Body of pancreas (tissue), 4 donors: ENCODE measurements around the gene BMERB1. TPM values are rescaled to one million over a fixed set of nuclear protein-coding genes. Genes with fewer than 3 reads are reported as not detected.
A peak's percentile ranks its signal among the peaks of the same experiment; 100 is the strongest.

Source experiments
- ATAC-seq: fragments of 150-250 bp; one replicate; pipeline ENCODE4 v1.9.1; 2016
- DNase-seq, 4 donors: peaks; one replicate each; pipeline ENCODE4 v3.0.0-alpha.2; 2019
- H3K27ac ChIP-seq, 4 donors: fragments of 200-600 bp; sonication (generic); 1 replicate in 3 of 4; 2 replicates in 1 of 4; pipeline versions ENCODE4 v1.5.1 to v1.6.1; 2016 to 2019; ENCODE audit warnings: mild to moderate bottlenecking in 1 of 4, mixed read lengths in 1 of 4, moderate library complexity in 1 of 4
- H3K27me3 ChIP-seq, 2 donors: fragments of 200-600 bp; sonication (generic); one replicate each; pipeline ENCODE4 v1.6.0; 2016; ENCODE audit warnings: mild to moderate bottlenecking in 1 of 2
- H3K36me3 ChIP-seq, 2 donors: fragments of 200-600 bp; sonication (generic); replicated peaks in 1 of 2; 2 replicates each; pipeline ENCODE4 v1.5.1; 2016; ENCODE audit warnings: low read depth in 2 of 2; ENCODE audit not compliant: insufficient read depth in 1 of 2
- H3K4me1 ChIP-seq: fragments of 200-600 bp; sonication (generic); one replicate; pipeline ENCODE4 v1.6.0; 2016
- H3K4me3 ChIP-seq, 2 donors: fragments of 200-600 bp; sonication (generic); 1 replicate in 1 of 2; 2 replicates in 1 of 2; pipeline ENCODE4 v1.5.1; 2016 to 2019
- H3K9me3 ChIP-seq, 3 donors: fragments of 200-600 bp; sonication (generic); 1 replicate in 2 of 3; 2 replicates in 1 of 3; pipeline ENCODE4 v1.5.1; 2016
- CTCF ChIP-seq, 7 experiments: fragments of 450-650 bp in 4 of 7; fragments of 200-600 bp in 3 of 7; sonication (generic) in 3 of 7; IDR thresholded peaks; one replicate each; pipeline ENCODE4 v1.5.1; 2016 to 2019; ENCODE audit warnings: antibody characterized with exemption in 7 of 7
- POLR2A ChIP-seq, 3 donors: fragments of 450-650 bp; IDR thresholded peaks; one replicate each; pipeline ENCODE4 v1.6.1; 2016; ENCODE audit warnings: antibody characterized with exemption in 3 of 3, mild to moderate bottlenecking in 2 of 3
- WGBS, 2 donors: methylation state at CpG; one replicate each; pipeline ENCODE4 v1.1.5; 2017; 5-methylcytosine and 5-hydroxymethylcytosine counted together
- intact Hi-C: fragments of 100-400 bp; cut with DNase I; formaldehyde crosslinking; loops from one replicate; pipeline ENCODE4 v1.15.1; 2023
- total RNA-seq, 2 donors: library from RNA; depleted of rRNA; stranded (reverse); fragments of >200 nt; gene quantifications; one replicate each; pipeline ENCODE4 v1.1.0, GENCODE V29; 2016

Gene BMERB1
- total RNA-seq, 2 donors from 2014 or later: 8.9 to 22.3 TPM

GRCh38 chr16:15521390-15521757 is 87.0 kb downstream of the BMERB1 start:
- no peaks in the 10 kb centered on the region for H3K9me3 ChIP-seq
- H3K36me3 ChIP-seq: no peaks in the 10 kb centered on the region
- H3K4me3 ChIP-seq: no peak overlapping the region
- no peak for DNase-seq
- no peak overlapping the region for H3K27ac ChIP-seq
- no peaks in the 10 kb centered on the region for H3K4me1 ChIP-seq
- TF ChIP-seq CTCF (IDR thresholded peaks at IDR 0.05) (no peak), POLR2A (IDR thresholded peaks at IDR 0.05) (no peak)
- intact Hi-C loops: no loop called here
- no peaks in the 10 kb centered on the region for H3K27me3 ChIP-seq
- no peak for ATAC-seq

DNA sequence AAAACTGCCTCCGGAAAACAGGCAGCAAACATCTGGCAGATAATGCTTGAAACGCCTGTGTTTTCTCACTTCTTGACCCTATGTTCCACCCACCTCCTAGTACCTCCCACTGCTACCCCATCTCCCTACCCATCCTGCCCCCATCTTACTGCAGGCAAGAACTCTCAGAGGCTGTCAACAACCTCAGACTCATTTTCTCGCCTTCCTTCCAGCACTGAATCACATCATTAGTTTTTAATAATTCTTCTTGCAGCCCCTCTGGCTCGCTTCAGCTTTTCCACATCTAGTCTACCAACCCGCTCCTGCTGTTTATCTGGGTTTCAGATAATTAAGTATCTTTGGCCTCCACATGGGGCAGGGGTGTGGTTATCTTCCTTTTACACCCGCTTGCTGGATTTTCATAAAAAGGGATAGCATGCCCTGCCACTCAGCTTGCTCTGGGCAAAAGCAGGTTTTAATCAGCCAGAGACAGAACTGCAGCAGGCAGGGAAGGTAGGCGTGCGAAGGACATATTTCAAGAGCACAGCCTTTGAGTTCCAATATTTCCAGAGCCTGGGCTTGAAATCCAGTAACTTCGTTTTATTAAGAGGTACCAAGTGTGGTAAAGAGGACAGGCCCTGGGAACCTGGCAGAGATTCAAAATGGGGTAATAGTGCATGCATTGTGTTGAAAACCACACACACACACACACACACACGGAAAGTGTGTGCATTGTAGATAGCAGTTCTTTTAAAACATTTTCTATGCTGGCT is 87.5 kb downstream of the BMERB1 start:
- H3K9me3 ChIP-seq: no peaks in the 10 kb centered on the region
- no peak overlapping the region for H3K27ac ChIP-seq
- ATAC-seq (no peak), DNase-seq (peak in 1 of 4 donors; percentile 10)
- H3K4me3 ChIP-seq: no peak overlapping the region
- no peaks in the 10 kb centered on the region for H3K4me1 ChIP-seq
- H3K36me3 ChIP-seq: no peaks in the 10 kb centered on the region
- no peaks in the 10 kb centered on the region for H3K27me3 ChIP-seq
- WGBS, 2 donors: 63 to 69% methylated on average over 10 of the region's 10 CpGs
- TF ChIP-seq POLR2A (IDR thresholded peaks at IDR 0.05) (no peak), CTCF (IDR thresholded peaks at IDR 0.05) (no peak)
- intact Hi-C loops: no loop called here

- no peaks in the 10 kb centered on the region for H3K4me1 ChIP-seq
- intact Hi-C loops: no loop called here
- H3K9me3 ChIP-seq: no peaks in the 10 kb centered on the region
- H3K27ac ChIP-seq: no peak overlapping the region
- H3K4me3 ChIP-seq: no peak overlapping the region
- ATAC-seq (no peak), DNase-seq (peak in 2 of 4 donors; percentile 6 to 35)
- WGBS, 2 donors: 82 to 92% methylated on average over 10 of the region's 10 CpGs
- no peak for TF ChIP-seq POLR2A (IDR thresholded peaks at IDR 0.05)
- TF ChIP-seq CTCF (IDR thresholded peaks at IDR 0.05): no peak
- no peaks in the 10 kb centered on the region for H3K27me3 ChIP-seq
- no peaks in the 10 kb centered on the region for H3K36me3 ChIP-seq
These were observed 88.7 kb downstream of the BMERB1 start for GRCh38 chr16:15523092-15523541.

DNA sequence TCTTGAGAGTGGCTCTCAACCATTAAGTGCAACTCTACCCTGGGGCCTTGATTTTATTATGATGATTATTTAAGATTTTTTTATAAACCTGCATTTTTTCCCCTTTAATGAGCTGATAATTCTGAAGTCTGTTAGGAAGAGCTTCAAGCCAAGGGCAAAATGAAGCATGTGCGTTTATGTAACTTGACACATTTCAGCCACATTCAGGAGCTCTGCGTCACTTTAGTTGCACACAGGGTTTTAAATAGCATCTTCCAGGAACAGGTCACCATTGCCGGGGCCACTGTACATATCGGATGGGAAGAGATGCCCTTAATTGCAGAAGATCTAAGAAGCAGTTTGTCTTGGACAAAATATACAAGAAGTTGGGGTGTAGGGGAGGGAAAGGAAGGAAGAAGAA is 89.6 kb downstream of the BMERB1 start:
- ATAC-seq (no peak), DNase-seq (no peak)
- H3K27me3 ChIP-seq: no peaks in the 10 kb centered on the region
- intact Hi-C loops: no loop called here
- TF ChIP-seq POLR2A (IDR thresholded peaks at IDR 0.05) (no peak), CTCF (IDR thresholded peaks at IDR 0.05) (no peak)
- no peaks in the 10 kb centered on the region for H3K36me3 ChIP-seq
- no peaks in the 10 kb centered on the region for H3K4me1 ChIP-seq
- H3K4me3 ChIP-seq: no peak overlapping the region
- no peaks in the 10 kb centered on the region for H3K9me3 ChIP-seq
- H3K27ac ChIP-seq: no peak overlapping the region
- 91 to 94% methylated on average over 4 of the region's 4 CpGs for WGBS, 2 donors

DNA sequence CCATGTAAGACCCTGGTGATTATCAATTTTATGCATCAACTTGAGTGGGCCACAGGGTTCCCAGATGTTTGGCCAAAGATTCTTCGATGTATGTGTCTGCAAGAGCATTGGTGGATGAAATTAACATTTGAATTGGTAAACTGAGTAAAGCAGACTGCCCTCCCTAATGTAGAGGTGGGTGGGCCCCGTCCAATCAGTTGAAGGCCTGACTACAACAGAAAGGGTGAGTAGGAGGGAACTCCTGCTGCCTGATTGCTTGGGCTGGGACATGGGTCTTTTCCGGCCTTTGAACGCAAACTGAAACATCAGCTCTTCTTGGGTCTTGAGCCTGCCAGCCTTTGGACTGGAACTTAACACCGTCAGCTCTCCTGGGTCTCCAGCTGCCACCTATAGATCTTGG is 90.6 kb downstream of the BMERB1 start:
- no peaks in the 10 kb centered on the region for H3K36me3 ChIP-seq
- no peak for ATAC-seq
- no peak for DNase-seq
- TF ChIP-seq CTCF (IDR thresholded peaks at IDR 0.05) (no peak), POLR2A (IDR thresholded peaks at IDR 0.05) (no peak)
- no peak overlapping the region for H3K4me3 ChIP-seq
- intact Hi-C loops: no loop called here
- no peaks in the 10 kb centered on the region for H3K27me3 ChIP-seq
- 79 to 86% methylated on average over 2 to 5 of the region's 5 CpGs for WGBS, 2 donors
- no peaks in the 10 kb centered on the region for H3K4me1 ChIP-seq
- no peaks in the 10 kb centered on the region for H3K9me3 ChIP-seq
- H3K27ac ChIP-seq: no peak overlapping the region
